Duodenal mucosa (tissue), 2 donors: ENCODE data around the gene GPSM1.

ENCODE experiments used
- H3K27ac ChIP-seq: one replicate; pipeline ENCODE4 v1.7.0; 2013; ENCODE audit warnings: low read depth, low read length
- H3K27me3 ChIP-seq, 2 donors: one replicate each; pipeline ENCODE4 v1.7.0; 2013; ENCODE audit warnings: low read length in 2 of 2, control low read depth in 1 of 2; ENCODE audit not compliant: insufficient read depth in 2 of 2, control insufficient read depth in 1 of 2
- H3K36me3 ChIP-seq, 2 donors: one replicate each; pipeline ENCODE4 v1.7.0; 2013; ENCODE audit warnings: low read length in 2 of 2, control low read depth in 1 of 2; ENCODE audit not compliant: insufficient read depth in 2 of 2, control insufficient read depth in 1 of 2
- H3K4me1 ChIP-seq, 2 donors: one replicate each; pipeline ENCODE4 v1.7.0; 2013; ENCODE audit warnings: low read length in 2 of 2, control low read depth in 1 of 2; ENCODE audit not compliant: insufficient read depth in 2 of 2, control insufficient read depth in 1 of 2
- H3K4me3 ChIP-seq, 2 donors: one replicate each; pipeline ENCODE4 v1.7.0; 2013; ENCODE audit warnings: low read length in 2 of 2, low read depth in 1 of 2
- H3K9ac ChIP-seq, 2 donors: one replicate each; pipeline ENCODE4 v1.7.0; 2013; ENCODE audit warnings: low read length in 2 of 2, low read depth in 1 of 2
- H3K9me3 ChIP-seq, 2 donors: one replicate each; pipeline ENCODE4 v1.7.0; 2013; ENCODE audit warnings: low read length in 2 of 2, control low read depth in 1 of 2; ENCODE audit not compliant: control insufficient read depth in 1 of 2

GPSM1 gene

DNA sequence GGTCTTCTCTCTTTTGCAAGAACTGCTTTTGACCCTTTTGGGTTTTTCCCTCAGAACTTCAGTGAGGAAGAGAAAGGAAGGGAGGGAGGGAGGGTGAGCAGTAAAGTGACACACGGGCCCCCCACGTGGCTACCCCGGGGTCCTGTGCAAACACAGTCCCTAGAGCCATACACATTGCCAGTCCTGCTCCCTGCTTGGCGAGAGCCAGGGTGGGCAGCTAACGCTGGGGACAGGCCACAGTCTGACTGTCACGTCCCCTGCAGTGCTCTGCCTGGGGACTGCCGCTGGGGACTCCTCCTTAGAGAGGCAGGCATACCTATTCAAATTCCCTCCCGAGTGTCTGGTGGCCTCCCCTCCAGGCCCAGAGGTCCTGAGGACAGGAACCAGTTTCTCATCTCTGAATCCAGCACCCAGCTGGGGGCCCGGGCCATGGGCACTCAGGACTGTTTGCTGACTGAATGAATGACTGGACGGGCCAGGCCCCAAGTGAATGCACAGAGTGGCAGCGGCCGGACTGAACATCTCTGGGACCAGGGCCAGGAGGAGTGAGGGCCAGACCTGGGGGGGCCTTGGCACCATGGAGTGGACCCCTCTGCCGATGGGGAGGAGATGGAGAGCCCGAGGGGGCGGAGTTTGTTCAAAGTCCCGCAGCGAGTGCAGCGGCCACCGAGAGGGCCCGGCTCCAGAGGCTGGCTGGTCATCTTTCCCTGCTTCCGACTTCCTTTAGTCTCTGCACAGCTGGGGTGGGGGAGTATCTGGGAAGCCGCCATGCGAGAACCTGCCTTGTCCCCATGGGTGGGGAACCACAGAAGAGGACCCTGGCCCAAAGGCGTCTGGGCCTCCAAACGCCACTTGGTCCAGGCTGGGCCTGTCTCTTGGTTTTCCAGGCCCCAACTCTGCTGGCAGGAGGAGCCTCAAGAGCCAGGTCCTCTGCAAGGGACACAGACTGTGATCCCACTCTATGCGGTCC, 29.3 kb upstream of the GPSM1 start:
- no peak overlapping the region for H3K4me3 ChIP-seq
- no peak overlapping the region for H3K9ac ChIP-seq
- H3K4me1 ChIP-seq, result peaks cover 3 to 11% of the 10 kb centered on the region in 2 donors
- H3K9me3 ChIP-seq, result no peaks in the 10 kb centered on the region
- no peaks in the 10 kb centered on the region for H3K36me3 ChIP-seq
- no peak overlapping the region for H3K27ac ChIP-seq
- H3K27me3 ChIP-seq, result no peaks in the 10 kb centered on the region

DNA sequence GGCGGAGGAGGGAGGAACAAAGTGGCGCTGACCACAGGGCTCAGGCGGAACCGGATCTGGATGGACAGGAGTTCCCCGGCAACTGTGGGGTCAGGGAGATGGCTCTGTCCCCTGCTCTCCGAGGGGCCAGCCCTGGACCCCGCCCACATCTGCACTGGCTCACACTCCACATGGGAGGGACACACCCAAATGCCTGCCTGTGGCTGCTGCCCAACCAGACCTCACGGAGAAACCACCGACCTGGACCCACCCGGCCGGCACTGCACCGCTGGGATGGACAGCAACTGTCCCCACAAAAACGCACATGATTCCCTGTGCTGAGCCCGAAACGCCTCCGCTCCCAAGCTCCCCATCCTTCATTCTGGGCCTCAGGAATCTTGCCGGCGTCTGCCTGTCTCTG, 28.2 kb upstream of the GPSM1 start:
- no peaks in the 10 kb centered on the region for H3K27me3 ChIP-seq

DNA sequence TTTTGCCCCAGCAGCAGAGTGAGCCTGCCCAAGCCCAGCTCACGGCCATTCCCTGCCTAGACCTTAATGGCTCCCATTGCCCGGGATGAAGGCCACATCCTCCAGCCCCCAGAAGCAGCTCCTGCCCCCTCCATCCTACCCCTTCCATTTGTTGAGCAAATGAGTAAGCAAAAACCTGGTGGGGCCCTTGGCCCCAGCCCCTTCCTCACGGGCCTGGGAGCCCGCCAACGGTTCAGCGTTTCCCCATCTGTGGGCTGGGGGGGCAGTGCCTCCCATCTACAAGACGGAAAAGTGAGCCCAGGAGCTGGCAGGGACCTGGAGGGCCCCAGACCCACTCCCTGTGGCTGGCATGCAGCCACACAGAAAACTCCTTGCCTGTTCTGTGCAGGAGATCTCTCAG, 27.8 kb upstream of the GPSM1 start:
- no peak overlapping the region for H3K27ac ChIP-seq
- H3K9me3 ChIP-seq, result no peaks in the 10 kb centered on the region
- H3K4me3 ChIP-seq, result no peak overlapping the region
- H3K9ac ChIP-seq, result no peak overlapping the region
- no peaks in the 10 kb centered on the region for H3K36me3 ChIP-seq
- H3K4me1 ChIP-seq, result peaks cover 3 to 11% of the 10 kb centered on the region in 2 donors
- no peaks in the 10 kb centered on the region for H3K27me3 ChIP-seq

More for the DNA sequence above, 28.2 kb upstream of the GPSM1 start:
- peaks cover 3 to 11% of the 10 kb centered on the region in 2 donors for H3K4me1 ChIP-seq
- H3K36me3 ChIP-seq, result no peaks in the 10 kb centered on the region
- no peak overlapping the region for H3K4me3 ChIP-seq
- H3K27ac ChIP-seq, result no peak overlapping the region
- H3K9ac ChIP-seq, result no peak overlapping the region
- H3K9me3 ChIP-seq, result no peaks in the 10 kb centered on the region

DNA sequence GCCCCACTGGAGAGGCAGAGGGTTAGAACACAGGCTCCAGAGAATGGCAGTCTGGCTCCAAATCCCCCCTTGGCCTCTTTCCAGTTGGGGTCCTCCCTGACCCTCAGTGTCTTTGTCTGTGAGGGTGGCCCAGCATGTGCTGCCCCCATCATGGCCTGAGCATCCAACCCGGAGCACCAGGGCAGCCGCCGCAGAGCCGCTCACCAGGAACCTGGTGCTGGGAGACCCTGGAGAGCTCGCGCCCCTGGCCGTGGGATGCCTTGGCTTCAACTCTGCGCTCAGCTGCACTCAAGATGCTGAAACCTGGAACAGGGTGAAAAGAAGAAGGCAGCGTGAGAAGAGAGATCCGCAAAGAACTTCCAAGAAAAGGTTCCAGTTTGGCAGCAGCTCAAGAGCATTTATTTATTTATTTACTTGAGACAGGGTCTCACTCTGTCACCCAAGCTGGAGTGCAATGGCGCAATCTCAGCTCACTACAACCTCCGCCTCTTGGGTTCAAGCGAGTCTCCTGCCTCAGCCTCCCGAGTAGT, 27.3 kb upstream of the GPSM1 start:
- Histone ChIP-seq H3K27me3 (peaks cover 0 to 2% of the 10 kb centered on the region in 2 donors), H3K4me3 (no peak overlapping the region), H3K36me3 (no peaks in the 10 kb centered on the region), H3K9me3 (no peaks in the 10 kb centered on the region), H3K4me1 (peaks cover 3 to 11% of the 10 kb centered on the region in 2 donors), H3K27ac (no peak overlapping the region), H3K9ac (no peak overlapping the region)

DNA sequence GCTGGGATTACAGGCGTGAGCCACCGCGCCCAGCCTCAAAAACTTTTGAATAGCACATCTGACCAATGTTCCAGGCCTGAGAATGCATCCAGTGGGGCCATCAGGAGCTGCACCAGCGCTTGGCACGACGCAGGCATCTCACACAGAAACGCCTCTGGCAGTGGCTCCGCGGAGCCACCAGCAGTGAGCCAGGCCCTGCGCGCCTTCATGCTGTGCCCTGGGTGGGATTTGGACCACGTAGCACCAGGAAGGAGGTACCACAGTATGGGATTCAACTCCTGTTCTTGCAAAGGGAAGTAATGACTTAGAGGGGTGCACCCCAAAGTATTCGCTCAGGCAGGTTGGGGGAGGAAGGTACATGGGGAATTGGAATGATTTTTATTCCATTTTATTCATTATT, 26.5 kb upstream of the GPSM1 start:
- peaks cover 0 to 6% of the 10 kb centered on the region in 2 donors for H3K27me3 ChIP-seq
- H3K9me3 ChIP-seq, result no peaks in the 10 kb centered on the region
- no peak overlapping the region for H3K27ac ChIP-seq
- H3K9ac ChIP-seq, result no peak overlapping the region
- H3K4me3 ChIP-seq, result no peak overlapping the region
- H3K36me3 ChIP-seq, result no peaks in the 10 kb centered on the region
- peaks cover 3 to 11% of the 10 kb centered on the region in 2 donors for H3K4me1 ChIP-seq

DNA sequence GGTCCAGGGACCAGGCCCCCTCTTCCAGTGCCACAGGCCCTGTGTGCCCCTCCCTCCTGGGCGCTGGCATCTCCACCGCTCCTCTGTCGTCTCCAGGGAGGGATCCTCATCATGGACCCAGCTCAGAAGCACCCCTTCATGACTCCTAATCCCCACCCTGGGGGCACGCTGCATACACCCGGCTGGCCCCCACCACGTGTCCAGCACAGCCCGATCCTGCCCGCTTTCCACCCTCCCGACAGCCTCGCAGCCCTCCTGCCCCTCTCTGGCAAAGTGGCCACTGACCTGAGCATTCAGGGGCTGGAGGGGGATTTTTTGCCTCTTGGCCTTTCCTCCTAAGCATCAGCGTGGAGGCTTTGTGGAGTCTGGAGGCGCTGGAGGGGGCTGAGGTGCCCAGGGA, 24.8 kb upstream of the GPSM1 start:
- Histone ChIP-seq H3K9me3 (no peaks in the 10 kb centered on the region), H3K27ac (no peak overlapping the region), H3K9ac (no peak overlapping the region), H3K4me3 (no peak overlapping the region), H3K36me3 (no peaks in the 10 kb centered on the region), H3K27me3 (peaks cover 8 to 14% of the 10 kb centered on the region in 2 donors), H3K4me1 (no peaks in the 10 kb centered on the region)

DNA sequence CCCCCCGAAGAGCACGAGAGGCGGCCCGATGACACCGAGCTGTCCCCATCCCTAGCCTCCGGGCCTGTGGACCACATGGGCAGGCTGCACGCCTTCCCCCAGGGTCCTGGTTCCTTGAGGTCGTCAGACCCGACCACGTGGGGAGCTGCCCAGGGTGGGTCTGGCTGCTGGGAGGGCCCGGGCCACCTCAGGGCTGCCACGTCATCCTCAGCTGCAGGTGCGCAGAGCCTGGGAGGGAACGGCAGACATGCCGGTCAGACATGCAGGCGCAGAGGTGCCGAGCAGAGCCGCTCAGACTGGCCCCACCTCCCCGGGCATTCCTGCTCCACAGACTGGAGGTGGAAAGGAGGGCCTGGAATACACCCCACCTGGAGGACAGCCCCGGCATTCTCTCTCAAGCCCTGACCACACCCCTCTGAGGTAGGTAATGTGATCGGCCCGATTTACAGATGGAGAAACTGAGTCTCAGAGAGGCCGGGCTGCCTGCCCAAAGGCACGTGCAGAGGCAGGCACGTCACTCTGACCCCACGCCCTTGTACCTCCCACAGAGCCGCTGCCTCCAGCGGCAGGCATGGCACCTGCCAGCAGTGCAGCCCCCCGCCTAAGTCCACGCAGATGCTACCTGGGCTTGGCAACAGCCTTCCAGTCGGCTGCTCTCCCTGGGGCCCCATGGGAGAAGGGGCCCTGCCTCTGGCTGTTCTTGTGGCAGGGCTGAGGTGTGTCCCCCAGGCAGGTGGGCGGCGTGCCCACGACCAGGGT, 24.1 kb upstream of the GPSM1 start:
- peaks cover 8 to 19% of the 10 kb centered on the region in 2 donors for H3K27me3 ChIP-seq
- H3K9ac ChIP-seq, result no peak overlapping the region
- no peaks in the 10 kb centered on the region for H3K4me1 ChIP-seq
- no peaks in the 10 kb centered on the region for H3K9me3 ChIP-seq
- no peaks in the 10 kb centered on the region for H3K36me3 ChIP-seq
- no peak overlapping the region for H3K4me3 ChIP-seq
- no peak overlapping the region for H3K27ac ChIP-seq

DNA sequence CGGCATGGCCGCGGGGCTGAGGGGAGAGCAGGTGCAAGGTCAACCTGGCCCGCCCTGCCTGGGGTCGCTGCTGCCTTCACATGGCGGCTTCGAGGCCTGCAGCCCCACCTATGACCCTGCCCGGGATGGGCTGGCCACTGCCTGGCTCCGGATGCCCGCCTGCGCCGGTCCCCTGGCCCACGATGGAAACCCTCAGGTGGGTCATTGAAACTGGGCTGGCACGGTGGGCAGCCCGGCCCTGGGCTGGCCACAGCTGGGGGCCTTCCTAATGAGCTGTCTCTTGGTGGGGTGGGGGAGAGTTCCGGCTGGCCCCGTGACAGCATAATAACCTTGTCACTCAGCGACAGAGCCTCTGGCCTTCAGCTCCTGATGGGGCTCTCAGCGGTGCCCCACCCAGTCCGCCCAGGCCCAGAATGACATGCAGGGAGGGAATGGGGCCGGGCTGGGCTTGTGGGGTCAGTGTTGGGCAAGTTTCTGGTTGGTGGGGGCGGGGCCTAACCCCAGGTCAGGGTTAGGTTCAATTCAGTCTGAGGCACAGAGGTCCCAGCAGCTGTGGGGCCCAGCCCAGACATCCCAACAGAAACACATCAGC, 23.4 kb upstream of the GPSM1 start, which contains the start of gene CCDC187:
Gene CCDC187, minus strand, starts transcription at position 270 of the 592 bp plus-strand sequence. Its CDS starts 264 bp downstream, at position 6.
- H3K9me3 ChIP-seq, result no peaks in the 10 kb centered on the region
- no peaks in the 10 kb centered on the region for H3K4me1 ChIP-seq
- H3K27ac ChIP-seq, result no peak within 1 kb of the TSS
- H3K27me3 ChIP-seq, result peaks cover 8 to 26% of the 10 kb centered on the region in 2 donors
- no peaks in the 10 kb centered on the region for H3K36me3 ChIP-seq
- H3K9ac ChIP-seq, result no peak within 1 kb of the TSS
- no peak within 1 kb of the TSS for H3K4me3 ChIP-seq

DNA sequence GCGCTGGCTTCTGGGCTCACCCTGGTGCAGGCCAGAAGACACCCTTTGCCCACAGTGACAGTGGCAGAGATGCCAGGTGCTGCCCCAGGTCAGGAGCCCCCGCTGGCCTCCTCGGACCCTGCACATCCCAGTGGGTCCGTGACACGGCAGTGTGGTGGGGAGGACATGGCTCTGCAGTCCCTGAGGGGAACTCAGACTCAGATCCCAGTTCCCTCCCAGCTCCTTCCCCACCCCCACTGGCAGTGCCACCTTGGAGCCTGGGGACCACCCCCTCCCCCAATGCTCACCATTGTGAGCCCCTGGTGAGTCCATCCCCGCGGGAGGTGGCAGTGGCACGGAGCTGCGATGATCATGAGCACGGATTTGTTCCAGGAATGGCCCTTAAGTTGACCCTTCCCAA, 22.9 kb upstream of the GPSM1 start:
- Histone ChIP-seq H3K9me3 (no peaks in the 10 kb centered on the region), H3K27ac (no peak overlapping the region), H3K9ac (no peak overlapping the region), H3K4me3 (no peak overlapping the region), H3K4me1 (no peaks in the 10 kb centered on the region), H3K27me3 (peaks cover 8 to 29% of the 10 kb centered on the region in 2 donors), H3K36me3 (no peaks in the 10 kb centered on the region)
